Lower leg skin (tissue), 4 donors: ENCODE data around the gene FOXP1. TPM values are rescaled to one million over a fixed set of nuclear protein-coding genes. Genes with fewer than 3 reads are reported as not detected.

Experiments used
- DNase-seq, 2 donors: peaks; one replicate each; pipeline ENCODE4 v3.0.0-alpha.2; 2019; ENCODE audit warnings: low spot score in 2 of 2
- H3K4me3 ChIP-seq: fragments of 200-600 bp; sonication (generic); 2 replicates; pipeline ENCODE4 v1.5.1; 2017; ENCODE audit warnings: mild to moderate bottlenecking, low read depth; ENCODE audit not compliant: poor library complexity, severe bottlenecking
- CTCF ChIP-seq, 3 donors: fragments of 450-650 bp; IDR thresholded peaks; one replicate each; pipeline ENCODE4 v1.5.1; 2016; ENCODE audit warnings: antibody characterized with exemption in 3 of 3, mild to moderate bottlenecking in 3 of 3, moderate library complexity in 2 of 3
- POLR2A ChIP-seq, 2 donors: fragments of 450-650 bp; IDR thresholded peaks; one replicate each; pipeline ENCODE4 v1.6.1; 2016 to 2017; ENCODE audit warnings: antibody characterized with exemption in 2 of 2, mild to moderate bottlenecking in 1 of 2, moderate library complexity in 1 of 2
- WGBS, 2 donors: methylation state at CpG; one replicate each; pipeline ENCODE4 v1.1.5; 2018; 5-methylcytosine and 5-hydroxymethylcytosine counted together
- intact Hi-C: fragments of 100-400 bp; cut with DNase I; formaldehyde crosslinking; loops from one replicate; pipeline ENCODE4 v1.15.0; 2023; ENCODE audit warnings: low total_unique reads
- total RNA-seq, 4 donors: library from RNA; depleted of rRNA; stranded (reverse); fragments of >200 nt; gene quantifications; one replicate each; pipeline ENCODE4 v1.1.0, GENCODE V29; 2016

Gene FOXP1
- total RNA-seq, 4 donors from 2014 or later: 46.6 to 66.6 (median 55.2) TPM

DNA sequence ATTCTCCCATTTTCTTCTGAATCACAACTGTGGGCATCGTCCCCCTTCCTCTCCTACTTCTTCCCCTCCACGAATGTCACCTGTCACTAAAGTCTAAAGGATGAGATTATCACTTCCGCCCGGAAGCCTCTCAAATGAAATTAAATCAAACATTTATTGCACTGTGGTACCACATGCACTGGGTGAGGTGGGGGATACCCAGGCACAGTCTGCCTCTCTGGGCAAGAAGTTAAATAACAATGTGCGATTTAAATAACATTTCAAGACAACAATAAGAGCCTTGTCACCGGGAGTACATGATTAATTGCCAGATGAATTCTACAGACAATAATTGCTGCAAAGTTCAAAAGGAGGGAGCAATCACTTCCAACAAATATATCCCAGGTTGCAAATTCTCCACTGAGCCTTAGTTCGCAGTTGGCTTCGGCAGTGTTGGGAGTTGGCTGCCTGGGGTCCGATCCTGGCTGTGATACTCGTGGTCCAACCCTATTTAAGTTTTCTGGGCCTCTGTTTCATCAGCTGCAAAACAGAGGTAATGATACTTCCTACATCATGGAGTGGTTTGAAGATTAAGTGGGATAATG is 77.7 kb downstream of the FOXP1 start:
- intact Hi-C loops: no loop called here
- no peak for TF ChIP-seq CTCF (IDR thresholded peaks at IDR 0.05)
- no peak for TF ChIP-seq POLR2A (IDR thresholded peaks at IDR 0.05)
- DNase-seq: no peak
- WGBS, 2 donors: 83 to 89% methylated on average over 10 of the region's 10 CpGs
- H3K4me3 ChIP-seq: no peak overlapping the region

DNA sequence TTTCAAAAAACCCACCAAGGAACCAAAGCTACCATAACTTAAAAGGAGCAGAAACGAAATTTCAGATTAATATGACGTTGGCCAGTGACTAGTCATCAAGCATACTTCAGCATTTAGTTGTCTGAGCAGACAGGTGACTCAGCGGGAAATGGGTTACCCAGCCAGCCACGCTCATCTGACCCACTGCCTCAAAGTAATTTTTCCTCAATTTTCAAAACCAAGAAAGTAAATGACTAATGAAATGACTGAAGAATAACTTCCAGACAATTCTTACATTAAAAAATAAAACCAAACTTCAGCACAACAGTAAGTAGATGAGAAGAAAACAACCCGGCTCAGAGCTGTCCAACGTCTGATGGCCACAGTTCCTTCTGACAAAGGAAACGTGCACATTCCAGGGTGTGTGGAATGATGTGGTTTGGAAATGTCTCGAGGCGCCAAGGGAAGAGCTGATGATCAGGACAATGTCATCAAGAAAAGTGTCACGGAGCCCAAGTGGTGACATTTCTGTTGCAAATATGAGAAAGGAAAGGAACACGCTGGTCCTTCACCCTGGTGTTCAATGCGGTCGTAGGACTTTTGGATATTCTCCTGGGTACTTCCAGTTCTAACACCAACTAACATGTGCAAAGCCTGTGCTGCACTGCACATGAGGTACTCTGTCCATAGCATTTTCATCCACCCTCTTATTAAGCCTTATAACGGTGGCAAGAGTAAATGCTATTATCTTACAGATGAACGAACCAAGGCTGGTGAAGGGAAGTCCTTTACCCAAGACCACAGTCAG is 79.1 kb downstream of the FOXP1 start:
- TF ChIP-seq POLR2A (IDR thresholded peaks at IDR 0.05) (no peak), CTCF (IDR thresholded peaks at IDR 0.05) (no peak)
- no peak for DNase-seq
- intact Hi-C loops: no loop called here
- no peak overlapping the region for H3K4me3 ChIP-seq
- 77 to 81% methylated on average over 15 of the region's 15 CpGs for WGBS, 2 donors

DNA sequence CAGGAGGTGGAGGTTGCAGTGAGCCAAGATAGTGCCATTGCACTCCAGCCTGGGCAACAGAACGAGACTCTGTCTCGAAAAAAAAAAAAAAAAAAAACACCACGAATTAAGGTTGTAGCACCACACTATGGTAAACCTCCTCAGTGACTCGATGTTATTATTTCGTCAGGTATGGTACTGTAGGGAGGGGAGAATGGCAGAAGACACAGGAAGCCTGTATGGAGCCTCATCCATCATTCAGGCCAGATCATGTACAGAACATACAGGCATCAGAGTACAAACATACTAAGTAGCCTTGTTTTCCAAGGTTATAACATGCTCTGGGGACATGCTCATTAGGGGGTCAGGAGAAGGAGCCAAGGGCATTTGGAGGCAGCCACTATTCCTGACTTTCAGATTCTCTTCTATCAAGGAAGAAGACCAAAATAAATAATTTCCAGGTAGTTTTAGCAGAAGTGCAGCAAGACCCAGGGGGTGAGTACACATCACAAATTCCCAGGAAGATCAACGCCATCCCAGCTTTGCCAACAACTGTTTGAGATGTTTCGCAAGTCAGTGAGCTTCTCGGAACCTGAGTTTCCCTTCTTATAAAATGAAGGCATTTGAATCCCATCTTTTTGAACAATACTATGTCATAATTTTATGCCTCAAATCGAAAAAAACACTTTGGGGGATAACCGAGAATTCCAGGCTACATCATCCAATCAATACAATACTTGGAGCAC is 79.8 kb downstream of the FOXP1 start:
- no peak for DNase-seq
- intact Hi-C loops: no loop called here
- TF ChIP-seq CTCF (IDR thresholded peaks at IDR 0.05) (no peak), POLR2A (IDR thresholded peaks at IDR 0.05) (no peak)
- no peak overlapping the region for H3K4me3 ChIP-seq
- 84 to 86% methylated on average over 10 of the region's 10 CpGs for WGBS, 2 donors

- 93 to 99% methylated on average over 5 of the region's 5 CpGs for WGBS, 2 donors
- TF ChIP-seq CTCF (IDR thresholded peaks at IDR 0.05) (no peak), POLR2A (IDR thresholded peaks at IDR 0.05) (no peak)
- intact Hi-C loops: no loop called here
- no peak overlapping the region for H3K4me3 ChIP-seq
- no peak for DNase-seq
These were observed 81.4 kb downstream of the FOXP1 start for GRCh38 chr3:71502066-71502625.

DNA sequence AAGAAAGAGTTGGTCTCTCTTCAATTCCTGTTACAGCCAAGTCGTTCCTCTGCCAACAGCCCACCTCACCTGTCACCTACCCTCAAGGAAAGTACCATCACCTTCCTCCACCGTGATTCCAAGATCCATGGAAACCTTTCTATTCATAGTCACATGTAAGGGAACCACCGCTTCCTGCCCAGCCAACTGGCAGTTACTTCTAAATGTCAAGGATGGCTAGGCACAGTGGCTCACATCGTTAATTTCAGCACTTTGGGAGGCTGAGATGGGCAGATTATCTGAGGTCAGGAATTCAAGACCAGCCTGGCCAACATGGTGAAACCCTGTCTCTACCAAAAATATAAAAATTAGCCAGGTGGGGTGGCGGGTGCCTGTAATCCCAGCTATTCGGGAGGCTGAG is 82.8 kb downstream of the FOXP1 start:
- TF ChIP-seq POLR2A (IDR thresholded peaks at IDR 0.05) (no peak), CTCF (IDR thresholded peaks at IDR 0.05) (no peak)
- no peak overlapping the region for H3K4me3 ChIP-seq
- no peak for DNase-seq
- intact Hi-C loops: no loop called here
- 94 to 95% methylated on average over 6 of the region's 6 CpGs for WGBS, 2 donors
